ENCODE data around the gene LGR6.
A peak's percentile ranks its signal among the peaks of the same experiment; 100 is the strongest.

The LGR6 gene

GRCh38 chr1:202272103-202272845 is 78.7 kb downstream of the LGR6 start:
- DNase-seq: no peak

- DNase-seq: peak; percentile 46
Observed at GRCh38 chr1:202274611-202275010, 81.0 kb downstream of the LGR6 start.

GRCh38 chr1:202275061-202275770 is 81.6 kb downstream of the LGR6 start:
- DNase-seq: no peak

- no peak for DNase-seq
Observed at GRCh38 chr1:202276081-202276715, 82.6 kb downstream of the LGR6 start.

GRCh38 chr1:202276920-202277319 is 83.3 kb downstream of the LGR6 start:
- no peak for DNase-seq

- no peak for DNase-seq
Observed at GRCh38 chr1:202278751-202279150, 85.2 kb downstream of the LGR6 start.

- DNase-seq: no peak
Observed at GRCh38 chr1:202279806-202280205, 86.2 kb downstream of the LGR6 start.

GRCh38 chr1:202280595-202280994 is 87.0 kb downstream of the LGR6 start:
- DNase-seq: no peak

GRCh38 chr1:202281316-202282024 is 87.9 kb downstream of the LGR6 start:
- no peak for DNase-seq

- DNase-seq: no peak
Observed at GRCh38 chr1:202282025-202282371, 88.4 kb downstream of the LGR6 start.

GRCh38 chr1:202282596-202283283 is 89.1 kb downstream of the LGR6 start:
- DNase-seq: no peak

GRCh38 chr1:202283379-202283844 is 89.8 kb downstream of the LGR6 start:
- peak; percentile 4 for DNase-seq

- DNase-seq: no peak
Observed at GRCh38 chr1:202283991-202284390, 90.4 kb downstream of the LGR6 start.

GRCh38 chr1:202285908-202286307 is 92.3 kb downstream of the LGR6 start:
- DNase-seq: no peak

GRCh38 chr1:202286622-202287097 is 93.1 kb downstream of the LGR6 start:
- no peak for DNase-seq

- no peak for DNase-seq
Observed at GRCh38 chr1:202287196-202287595, 93.6 kb downstream of the LGR6 start.

GRCh38 chr1:202288177-202288576 is 94.6 kb downstream of the LGR6 start:
- DNase-seq: no peak

- no peak for DNase-seq
Observed at GRCh38 chr1:202289009-202289408, 95.4 kb downstream of the LGR6 start.

- DNase-seq: no peak
Observed at GRCh38 chr1:202291001-202291400, 97.4 kb downstream of the LGR6 start.

GRCh38 chr1:202291961-202292712 is 98.5 kb downstream of the LGR6 start:
- DNase-seq: no peak

- DNase-seq: no peak
Observed at GRCh38 chr1:202292773-202293172, 99.2 kb downstream of the LGR6 start.

GRCh38 chr1:202293569-202293968 is 100.0 kb downstream of the LGR6 start:
- DNase-seq: no peak
